Stomach (tissue), 4 donors: ENCODE results near the gene TBC1D8.

Experiments used
- POLR2A ChIP-seq, 4 donors: fragments of 450-650 bp; IDR thresholded peaks; one replicate each; pipeline ENCODE4 v1.6.1; 2016; ENCODE audit warnings: antibody characterized with exemption in 4 of 4, control low read depth in 2 of 4, mild to moderate bottlenecking in 1 of 4, moderate library complexity in 1 of 4
- POLR2AphosphoS5 ChIP-seq, 3 donors: sonication (generic); formaldehyde crosslinking; IDR thresholded peaks; one replicate each; pipeline ENCODE4 v1.6.1; 2016; ENCODE audit warnings: antibody characterized with exemption in 3 of 3
- TF ChIP-seq, protein P1 (sequence below), 7 experiments: fragments of 450-650 bp in 4 of 7; fragments of 200-600 bp in 3 of 7; sonication (generic) in 3 of 7; IDR thresholded peaks; one replicate each; pipeline ENCODE4 v1.5.1; 2016 to 2019; ENCODE audit warnings: antibody characterized with exemption in 7 of 7, control low read depth in 2 of 7, mild to moderate bottlenecking in 1 of 7

DNA sequence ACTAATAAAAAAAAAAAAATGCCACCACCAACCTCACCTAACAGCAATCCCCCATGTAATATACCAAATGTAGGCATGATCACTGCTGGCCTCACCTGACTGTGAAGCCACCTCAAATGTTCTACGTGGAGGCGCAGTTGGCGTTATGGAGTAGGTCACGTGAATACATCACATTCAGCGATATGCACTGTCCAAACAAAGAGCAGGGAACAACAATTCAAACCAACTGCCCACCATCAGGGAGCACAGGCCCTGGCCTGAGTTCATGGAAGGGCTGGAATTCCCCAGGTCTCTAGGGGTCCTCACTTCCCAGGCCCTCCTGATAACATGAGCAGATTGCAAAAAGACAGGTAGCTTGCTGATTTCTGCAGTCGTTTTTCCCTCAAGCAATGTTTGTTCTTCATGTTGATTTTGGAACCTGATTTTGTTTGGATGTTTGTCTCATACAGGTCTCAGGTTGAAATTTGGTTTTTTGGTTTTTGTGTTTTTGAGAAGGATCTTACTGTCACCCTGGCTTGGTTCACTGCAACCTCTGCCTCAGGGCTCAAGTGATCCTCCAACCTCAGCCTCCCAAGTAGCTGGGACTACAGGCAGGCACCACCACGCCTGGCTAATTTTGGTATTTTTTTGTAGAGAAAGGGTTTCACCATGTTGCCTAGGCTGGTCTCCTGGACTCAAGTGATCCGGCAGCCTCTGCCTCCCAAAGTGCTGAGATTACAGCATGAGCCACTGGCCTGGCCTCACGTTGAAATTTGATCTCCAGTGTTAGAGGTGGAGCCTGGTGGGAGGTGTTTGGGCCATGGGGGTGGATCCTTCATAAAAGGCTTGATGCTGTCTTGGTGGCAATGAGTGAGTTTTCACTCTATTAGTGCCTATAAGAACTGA lies 15.5 kb downstream of the TBC1D8 start:
- TF ChIP-seq POLR2A (IDR thresholded peaks at IDR 0.05) (peak in 1 of 4 donors; percentile 15), POLR2AphosphoS5 (IDR thresholded peaks at IDR 0.05) (peak in 1 of 3 donors; percentile 15)
- TF ChIP-seq, protein P1, sequence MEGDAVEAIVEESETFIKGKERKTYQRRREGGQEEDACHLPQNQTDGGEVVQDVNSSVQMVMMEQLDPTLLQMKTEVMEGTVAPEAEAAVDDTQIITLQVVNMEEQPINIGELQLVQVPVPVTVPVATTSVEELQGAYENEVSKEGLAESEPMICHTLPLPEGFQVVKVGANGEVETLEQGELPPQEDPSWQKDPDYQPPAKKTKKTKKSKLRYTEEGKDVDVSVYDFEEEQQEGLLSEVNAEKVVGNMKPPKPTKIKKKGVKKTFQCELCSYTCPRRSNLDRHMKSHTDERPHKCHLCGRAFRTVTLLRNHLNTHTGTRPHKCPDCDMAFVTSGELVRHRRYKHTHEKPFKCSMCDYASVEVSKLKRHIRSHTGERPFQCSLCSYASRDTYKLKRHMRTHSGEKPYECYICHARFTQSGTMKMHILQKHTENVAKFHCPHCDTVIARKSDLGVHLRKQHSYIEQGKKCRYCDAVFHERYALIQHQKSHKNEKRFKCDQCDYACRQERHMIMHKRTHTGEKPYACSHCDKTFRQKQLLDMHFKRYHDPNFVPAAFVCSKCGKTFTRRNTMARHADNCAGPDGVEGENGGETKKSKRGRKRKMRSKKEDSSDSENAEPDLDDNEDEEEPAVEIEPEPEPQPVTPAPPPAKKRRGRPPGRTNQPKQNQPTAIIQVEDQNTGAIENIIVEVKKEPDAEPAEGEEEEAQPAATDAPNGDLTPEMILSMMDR (IDR thresholded peaks at IDR 0.05) = no peak
